Testis (tissue), 3 donors: ENCODE measurements around the gene FAM50B. TPM values are rescaled to one million over a fixed set of nuclear protein-coding genes. Genes with fewer than 3 reads are reported as not detected.
A peak's percentile ranks its signal among the peaks of the same experiment; 100 is the strongest.

ENCODE experiments used
- DNase-seq: peaks from one replicate; pipeline ENCODE4 v3.0.0-alpha.2; 2019
- H3K27ac ChIP-seq, 2 donors: fragments of 200-600 bp; sonication (generic); one replicate each; pipeline ENCODE4 v1.5.1; 2019
- H3K27me3 ChIP-seq: fragments of 200-600 bp; sonication (generic); one replicate; pipeline ENCODE4 v1.5.1; 2019
- H3K36me3 ChIP-seq: fragments of 200-600 bp; sonication (generic); one replicate; pipeline ENCODE4 v1.5.1; 2017; ENCODE audit warnings: low read depth; ENCODE audit errors: missing control alignments
- H3K4me1 ChIP-seq: fragments of 200-600 bp; sonication (generic); one replicate; pipeline ENCODE4 v1.5.1; 2019
- H3K4me3 ChIP-seq, 2 donors: fragments of 200-600 bp; sonication (generic); one replicate each; pipeline ENCODE4 v1.5.1; 2017 to 2019
- H3K9me3 ChIP-seq: fragments of 200-600 bp; sonication (generic); one replicate; pipeline ENCODE4 v1.5.1; 2017
- POLR2A ChIP-seq: fragments of 450-650 bp; IDR thresholded peaks from one replicate; pipeline ENCODE4 v1.6.1; 2017; ENCODE audit warnings: antibody characterized with exemption, mild to moderate bottlenecking, moderate library complexity
- WGBS, 2 donors: methylation state at CpG; one replicate each; pipeline ENCODE4 v1.1.5; 2018; 5-methylcytosine and 5-hydroxymethylcytosine counted together
- intact Hi-C: fragments of 100-400 bp; cut with DNase I; formaldehyde crosslinking; loops from one replicate; pipeline ENCODE4 v1.15.1; 2023; ENCODE audit warnings: low total_unique reads
- polyA plus RNA-seq: library from polyadenylated mRNA; stranded (reverse); fragments of 350-450 nt; fragmentation: Illumina TruSeq; extraction: RNeasy Lipid Tissue Mini Kit (QIAGEN cat#74804); gene quantifications from one replicate; pipeline ENCODE4 v1.2.3, GENCODE V29; 2014; ENCODE audit warnings: low read depth, low replicate concordance; ENCODE audit not compliant: insufficient read depth
- total RNA-seq, 2 donors: library from RNA; depleted of rRNA; stranded (reverse); fragments of >200 nt; gene quantifications; one replicate each; pipeline ENCODE4 v1.2.3, GENCODE V29; 2016
- TF ChIP-seq, protein P1 (sequence below), 3 experiments: fragments of 450-650 bp in 2 of 3; fragments of 200-600 bp in 1 of 3; sonication (generic) in 1 of 3; IDR thresholded peaks; one replicate each; pipeline ENCODE4 v1.5.1; 2016 to 2019; ENCODE audit warnings: antibody characterized with exemption in 3 of 3, mild to moderate bottlenecking in 2 of 3, moderate library complexity in 1 of 3

FAM50B gene
- total and polyA plus RNA-seq, 3 donors from 2014 or later, result 24.5 to 38.6 (median 27.4) TPM

DNA sequence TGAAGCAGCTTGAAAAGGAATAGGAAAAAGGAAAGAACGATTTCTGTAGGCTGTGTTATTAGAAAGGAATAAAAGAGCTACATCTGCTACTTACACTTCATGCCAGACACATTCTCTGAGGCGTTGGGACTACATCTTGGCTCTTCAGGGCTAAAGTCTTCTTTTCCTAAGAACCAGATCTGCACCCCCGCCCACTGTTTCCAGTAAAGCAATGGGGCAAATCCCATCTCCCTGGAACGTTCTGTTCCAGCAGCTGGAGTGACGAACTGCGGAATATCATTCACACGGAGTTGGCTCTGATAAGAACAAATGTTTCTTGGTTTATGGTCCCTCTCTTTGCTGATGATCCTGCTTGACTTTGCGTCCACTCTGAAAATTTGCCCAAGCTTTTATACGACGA is 26.9 kb downstream of the FAM50B start:
- H3K27ac ChIP-seq, result peak overlapping the region; percentile 56 to 62
- H3K27me3 ChIP-seq, result no peaks in the 10 kb centered on the region
- DNase-seq, result peak; percentile 70
- whole genome bisulfite sequencing, 2 donors, result 34 to 40% methylated on average over 10 of the region's 10 CpGs
- H3K9me3 ChIP-seq, result no peaks in the 10 kb centered on the region
- no peaks in the 10 kb centered on the region for H3K36me3 ChIP-seq
- H3K4me3 ChIP-seq, result no peak overlapping the region
- peaks cover 5% of the 10 kb centered on the region for H3K4me1 ChIP-seq
- TF ChIP-seq, protein P1, sequence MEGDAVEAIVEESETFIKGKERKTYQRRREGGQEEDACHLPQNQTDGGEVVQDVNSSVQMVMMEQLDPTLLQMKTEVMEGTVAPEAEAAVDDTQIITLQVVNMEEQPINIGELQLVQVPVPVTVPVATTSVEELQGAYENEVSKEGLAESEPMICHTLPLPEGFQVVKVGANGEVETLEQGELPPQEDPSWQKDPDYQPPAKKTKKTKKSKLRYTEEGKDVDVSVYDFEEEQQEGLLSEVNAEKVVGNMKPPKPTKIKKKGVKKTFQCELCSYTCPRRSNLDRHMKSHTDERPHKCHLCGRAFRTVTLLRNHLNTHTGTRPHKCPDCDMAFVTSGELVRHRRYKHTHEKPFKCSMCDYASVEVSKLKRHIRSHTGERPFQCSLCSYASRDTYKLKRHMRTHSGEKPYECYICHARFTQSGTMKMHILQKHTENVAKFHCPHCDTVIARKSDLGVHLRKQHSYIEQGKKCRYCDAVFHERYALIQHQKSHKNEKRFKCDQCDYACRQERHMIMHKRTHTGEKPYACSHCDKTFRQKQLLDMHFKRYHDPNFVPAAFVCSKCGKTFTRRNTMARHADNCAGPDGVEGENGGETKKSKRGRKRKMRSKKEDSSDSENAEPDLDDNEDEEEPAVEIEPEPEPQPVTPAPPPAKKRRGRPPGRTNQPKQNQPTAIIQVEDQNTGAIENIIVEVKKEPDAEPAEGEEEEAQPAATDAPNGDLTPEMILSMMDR (IDR thresholded peaks at IDR 0.05), result no peak
- intact Hi-C loops, result no loop called here

DNA sequence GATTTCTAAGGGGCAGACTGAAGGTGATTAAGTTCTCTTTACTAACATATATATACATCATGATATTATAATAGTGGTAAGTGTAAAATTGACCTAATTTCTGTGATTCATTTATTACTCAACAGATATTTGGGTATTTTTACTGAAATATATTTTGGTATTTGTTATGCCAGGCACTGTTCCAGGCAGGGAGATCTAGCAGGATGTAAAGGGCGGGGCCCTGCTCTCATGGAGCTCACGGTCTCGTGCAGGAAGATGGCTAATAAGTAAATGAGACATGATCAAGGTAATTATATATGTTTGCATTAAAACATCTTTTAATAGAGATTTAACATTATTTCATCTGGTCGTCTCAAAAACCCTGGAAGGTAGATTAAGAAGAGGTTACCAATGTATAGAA is 27.7 kb downstream of the FAM50B start:
- Histone ChIP-seq H3K9me3 (no peaks in the 10 kb centered on the region), H3K27ac (peak overlapping the region in 1 of 2 donors; percentile 62), H3K4me3 (no peak overlapping the region), H3K4me1 (peaks cover 5% of the 10 kb centered on the region), H3K36me3 (no peaks in the 10 kb centered on the region), H3K27me3 (no peaks in the 10 kb centered on the region)
- intact Hi-C loops, result no loop called here
- TF ChIP-seq, protein P1 (IDR thresholded peaks at IDR 0.05), result no peak
- no peak for TF ChIP-seq POLR2A
- WGBS, 2 donors, result 69 to 77% methylated on average over 4 of the region's 4 CpGs
- DNase-seq, result no peak

DNA sequence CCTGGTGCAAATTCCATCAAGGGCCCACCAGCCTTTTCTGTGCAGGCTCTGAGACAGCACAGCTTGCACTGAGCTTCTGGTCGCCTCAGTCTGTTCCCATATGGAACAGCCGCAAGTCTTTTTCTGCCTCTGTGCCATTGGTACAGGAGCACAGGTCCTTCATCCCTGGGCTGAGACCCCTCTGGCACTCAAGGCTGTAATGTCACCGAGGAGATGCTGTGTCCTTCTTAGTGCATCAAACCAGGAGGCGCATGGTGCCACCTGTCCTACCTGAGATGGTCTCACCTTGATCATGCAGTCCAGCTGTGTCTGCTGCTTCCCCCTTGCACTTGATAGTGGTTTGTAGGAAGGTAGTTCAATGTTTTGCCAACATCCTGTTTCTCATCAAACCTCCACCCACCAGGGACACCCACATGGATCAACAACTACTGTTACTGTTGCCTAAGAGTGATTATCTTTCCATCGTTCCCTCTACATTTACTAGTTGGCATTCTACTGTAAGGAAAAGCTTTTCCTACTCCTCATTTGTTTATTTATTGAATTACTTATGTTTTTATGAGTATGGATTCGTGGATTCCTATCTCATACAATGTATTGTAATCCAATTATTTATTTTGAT is 29.0 kb downstream of the FAM50B start:
- DNase-seq, result no peak
- no peaks in the 10 kb centered on the region for H3K27me3 ChIP-seq
- TF ChIP-seq, protein P1 (IDR thresholded peaks at IDR 0.05), result no peak
- no peak for TF ChIP-seq POLR2A
- no peaks in the 10 kb centered on the region for H3K9me3 ChIP-seq
- no peak overlapping the region for H3K4me3 ChIP-seq
- 70 to 84% methylated on average over 3 to 6 of the region's 6 CpGs for WGBS, 2 donors
- peaks cover 5% of the 10 kb centered on the region for H3K4me1 ChIP-seq
- H3K27ac ChIP-seq, result no peak overlapping the region
- intact Hi-C loops, result no loop called here
- no peaks in the 10 kb centered on the region for H3K36me3 ChIP-seq

DNA sequence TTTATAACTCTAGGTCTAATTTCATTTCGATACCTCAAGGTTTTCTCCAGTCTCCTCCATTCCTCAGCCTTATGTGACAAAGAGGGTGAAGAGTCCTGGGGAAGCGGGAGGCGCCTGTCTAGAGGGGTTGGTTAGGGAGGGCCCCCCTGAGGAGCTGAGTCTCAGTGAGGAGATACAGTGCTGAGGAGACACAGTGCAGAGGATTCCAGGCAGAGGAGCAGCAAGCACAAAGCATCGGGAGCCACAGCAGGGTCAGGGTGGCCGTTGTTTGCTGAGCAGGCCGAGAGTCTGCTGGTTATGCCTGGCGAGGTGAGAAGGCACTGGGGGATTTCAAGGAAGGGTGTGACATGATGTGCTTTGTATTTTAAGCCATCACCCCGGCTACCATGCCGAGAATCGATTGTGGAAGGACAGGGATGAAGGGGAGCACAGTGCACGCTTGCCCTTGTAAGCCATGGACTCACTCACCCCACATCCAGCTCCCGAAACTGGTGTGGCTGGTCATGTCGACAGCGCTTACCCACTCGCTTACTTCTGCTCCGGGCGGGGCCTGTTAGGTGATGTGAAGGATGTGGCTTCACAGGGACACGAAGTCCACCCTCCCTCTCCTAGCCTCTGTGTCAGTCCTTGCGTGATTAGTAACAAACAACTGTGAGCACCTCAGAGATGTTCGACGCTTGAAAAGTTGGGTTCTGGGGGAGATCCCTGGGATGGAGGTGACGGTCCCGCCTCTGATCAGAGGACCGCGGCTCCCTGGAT is 30.2 kb downstream of the FAM50B start:
- H3K36me3 ChIP-seq, result no peaks in the 10 kb centered on the region
- 84 to 95% methylated on average over 13 to 25 of the region's 25 CpGs for WGBS, 2 donors
- intact Hi-C loops, result no loop called here
- peaks cover 9% of the 10 kb centered on the region for H3K4me1 ChIP-seq
- H3K9me3 ChIP-seq, result no peaks in the 10 kb centered on the region
- TF ChIP-seq, protein P1 (IDR thresholded peaks at IDR 0.05), result no peak
- no peak for TF ChIP-seq POLR2A
- no peak for DNase-seq
- H3K27ac ChIP-seq, result no peak overlapping the region
- no peaks in the 10 kb centered on the region for H3K27me3 ChIP-seq
- H3K4me3 ChIP-seq, result no peak overlapping the region
